Activated T-cell treated with anti-CD3 and anti-CD28 coated beads, Interleukin-2, amount 50 U/mL, for 4 hours (primary cell): ENCODE data around the gene FOXN3. TPM values are rescaled to one million over a fixed set of nuclear protein-coding genes. Genes with fewer than 3 reads are reported as not detected.

Experiments used
- ATAC-seq, 2 donors: fragments of 200-7000 bp; cut with Tn5 transposase; one replicate each; pipeline ENCODE4 v1.10.0; 2021
- DNase-seq: peaks from one replicate; pipeline ENCODE4 v3.0.0-alpha.2; 2020
- H3K27me3 Mint-ChIP-seq: one replicate; pipeline ENCODE4 v1.8.0; 2021; ENCODE audit warnings: low read depth, mixed read lengths
- H3K36me3 Mint-ChIP-seq: one replicate; pipeline ENCODE4 v1.8.0; 2022; ENCODE audit warnings: mixed read lengths; ENCODE audit not compliant: insufficient read depth
- H3K4me1 Mint-ChIP-seq: one replicate; pipeline ENCODE4 v1.8.0; 2021; ENCODE audit warnings: low read depth, mixed read lengths
- H3K4me3 Mint-ChIP-seq: one replicate; pipeline ENCODE4 v1.8.0; 2021; ENCODE audit warnings: mild to moderate bottlenecking, moderate library complexity, mixed read lengths
- H3K9me3 Mint-ChIP-seq: one replicate; pipeline ENCODE4 v1.8.0; 2021; ENCODE audit warnings: mixed read lengths
- total RNA-seq, 3 donors: library from RNA; stranded (reverse); gene quantifications; one replicate each; pipeline ENCODE4 v1.2.1, GENCODE V29; 2021

The FOXN3 gene
- total RNA-seq, 3 donors from 2014 or later: 67.0 to 83.1 (median 69.5) TPM

- Mint-ChIP-seq H3K9me3 (no peaks in the 10 kb centered on the region), H3K4me3 (no peak overlapping the region), H3K27me3 (peaks cover 2% of the 10 kb centered on the region), H3K36me3 (no peaks in the 10 kb centered on the region), H3K4me1 (no peaks in the 10 kb centered on the region)
- DNase-seq (no peak), ATAC-seq (no peak)
Observed at GRCh38 chr14:89144642-89145041, 272.4 kb downstream of the FOXN3 start.

- no peaks in the 10 kb centered on the region for H3K4me1 Mint-ChIP-seq
- ATAC-seq (no peak), DNase-seq (no peak)
- H3K36me3 Mint-ChIP-seq: no peaks in the 10 kb centered on the region
- peaks cover 2% of the 10 kb centered on the region for H3K27me3 Mint-ChIP-seq
- H3K9me3 Mint-ChIP-seq: no peaks in the 10 kb centered on the region
- H3K4me3 Mint-ChIP-seq: no peak overlapping the region
Observed at GRCh38 chr14:89144066-89144465, 273.0 kb downstream of the FOXN3 start.

GRCh38 chr14:89143595-89143994 is 273.4 kb downstream of the FOXN3 start:
- peaks cover 2% of the 10 kb centered on the region for H3K27me3 Mint-ChIP-seq
- H3K4me1 Mint-ChIP-seq: no peaks in the 10 kb centered on the region
- H3K36me3 Mint-ChIP-seq: no peaks in the 10 kb centered on the region
- no peaks in the 10 kb centered on the region for H3K9me3 Mint-ChIP-seq
- H3K4me3 Mint-ChIP-seq: no peak overlapping the region
- DNase-seq: no peak
- no peak for ATAC-seq

- Mint-ChIP-seq H3K9me3 (peaks cover 3% of the 10 kb centered on the region), H3K27me3 (peaks cover 2% of the 10 kb centered on the region), H3K4me1 (no peaks in the 10 kb centered on the region), H3K36me3 (no peaks in the 10 kb centered on the region), H3K4me3 (no peak overlapping the region)
- no peak for ATAC-seq
- no peak for DNase-seq
Observed at GRCh38 chr14:89142366-89142765, 274.7 kb downstream of the FOXN3 start.

- ATAC-seq: no peak
- Mint-ChIP-seq H3K36me3 (peaks cover 1% of the 10 kb centered on the region), H3K4me3 (no peak overlapping the region), H3K27me3 (peaks cover 2% of the 10 kb centered on the region), H3K4me1 (no peaks in the 10 kb centered on the region), H3K9me3 (peaks cover 8% of the 10 kb centered on the region)
- no peak for DNase-seq
Observed at GRCh38 chr14:89141862-89142261, 275.2 kb downstream of the FOXN3 start.

- no peak for ATAC-seq
- Mint-ChIP-seq H3K4me3 (no peak overlapping the region), H3K36me3 (peaks cover 1% of the 10 kb centered on the region), H3K27me3 (peaks cover 2% of the 10 kb centered on the region), H3K9me3 (peaks cover 21% of the 10 kb centered on the region), H3K4me1 (no peaks in the 10 kb centered on the region)
- DNase-seq: no peak
Observed at GRCh38 chr14:89140326-89140725, 276.7 kb downstream of the FOXN3 start.

- DNase-seq: no peak
- Mint-ChIP-seq H3K4me3 (no peak overlapping the region), H3K36me3 (peaks cover 1% of the 10 kb centered on the region), H3K27me3 (peaks cover 2% of the 10 kb centered on the region), H3K9me3 (peaks cover 24% of the 10 kb centered on the region), H3K4me1 (no peaks in the 10 kb centered on the region)
- no peak for ATAC-seq
Observed at GRCh38 chr14:89139404-89140247, 277.4 kb downstream of the FOXN3 start.

- Mint-ChIP-seq H3K4me3 (no peak overlapping the region), H3K9me3 (peaks cover 24% of the 10 kb centered on the region), H3K27me3 (no peaks in the 10 kb centered on the region), H3K4me1 (no peaks in the 10 kb centered on the region), H3K36me3 (peaks cover 1% of the 10 kb centered on the region)
- no peak for ATAC-seq
- DNase-seq: no peak
Observed at GRCh38 chr14:89138846-89139245, 278.2 kb downstream of the FOXN3 start.

- no peaks in the 10 kb centered on the region for H3K27me3 Mint-ChIP-seq
Observed at GRCh38 chr14:89137526-89138163, 279.4 kb downstream of the FOXN3 start.

GRCh38 chr14:89136587-89136986 is 280.4 kb downstream of the FOXN3 start:
- ATAC-seq (no peak), DNase-seq (no peak)
- H3K4me1 Mint-ChIP-seq: no peaks in the 10 kb centered on the region
- no peaks in the 10 kb centered on the region for H3K27me3 Mint-ChIP-seq
- H3K36me3 Mint-ChIP-seq: peaks cover 1% of the 10 kb centered on the region
- H3K9me3 Mint-ChIP-seq: peaks cover 24% of the 10 kb centered on the region
- H3K4me3 Mint-ChIP-seq: no peak overlapping the region

More at GRCh38 chr14:89137526-89138163, 279.4 kb downstream of the FOXN3 start:
- H3K4me1 Mint-ChIP-seq: no peaks in the 10 kb centered on the region
- H3K4me3 Mint-ChIP-seq: no peak overlapping the region
- H3K9me3 Mint-ChIP-seq: peaks cover 24% of the 10 kb centered on the region
- ATAC-seq: no peak
- no peak for DNase-seq
- H3K36me3 Mint-ChIP-seq: peaks cover 1% of the 10 kb centered on the region

GRCh38 chr14:89134640-89135039 is 282.4 kb downstream of the FOXN3 start:
- no peak for DNase-seq
- Mint-ChIP-seq H3K27me3 (no peaks in the 10 kb centered on the region), H3K4me1 (no peaks in the 10 kb centered on the region), H3K9me3 (peaks cover 24% of the 10 kb centered on the region), H3K36me3 (peaks cover 1% of the 10 kb centered on the region), H3K4me3 (no peak overlapping the region)
- no peak for ATAC-seq

- peaks cover 9% of the 10 kb centered on the region for H3K9me3 Mint-ChIP-seq
- H3K4me3 Mint-ChIP-seq: no peak overlapping the region
- H3K36me3 Mint-ChIP-seq: no peaks in the 10 kb centered on the region
- DNase-seq (no peak), ATAC-seq (no peak)
- H3K4me1 Mint-ChIP-seq: no peaks in the 10 kb centered on the region
- no peaks in the 10 kb centered on the region for H3K27me3 Mint-ChIP-seq
Observed at GRCh38 chr14:89131004-89131750, 285.9 kb downstream of the FOXN3 start.

- H3K36me3 Mint-ChIP-seq: no peaks in the 10 kb centered on the region
- no peaks in the 10 kb centered on the region for H3K27me3 Mint-ChIP-seq
- no peak overlapping the region for H3K4me3 Mint-ChIP-seq
- no peaks in the 10 kb centered on the region for H3K9me3 Mint-ChIP-seq
- no peak for DNase-seq
- H3K4me1 Mint-ChIP-seq: no peaks in the 10 kb centered on the region
- ATAC-seq: no peak
Observed at GRCh38 chr14:89129570-89129969, 287.5 kb downstream of the FOXN3 start.

- ATAC-seq: no peak
Observed at GRCh38 chr14:89128311-89129026, 288.6 kb downstream of the FOXN3 start.

More at GRCh38 chr14:89128311-89129026, 288.6 kb downstream of the FOXN3 start:
- Mint-ChIP-seq H3K27me3 (no peaks in the 10 kb centered on the region), H3K36me3 (no peaks in the 10 kb centered on the region), H3K4me3 (no peak overlapping the region), H3K9me3 (no peaks in the 10 kb centered on the region), H3K4me1 (no peaks in the 10 kb centered on the region)
- no peak for DNase-seq
